GM21737 (cell line): ENCODE measurements around the gene AOPEP.
A peak's percentile ranks its signal among the peaks of the same experiment; 100 is the strongest.
"Not testable (repeated sequence)": the region's sequence is repeated elsewhere in the genome, so short reads cannot be mapped to it uniquely, and the experiment has no call there.

Experiments
- ATAC-seq: cut with Tn5 transposase; IDR thresholded peaks from one replicate; pipeline ENCODE4 v1.9.1; 2021; ENCODE audit warnings: mild to moderate bottlenecking, moderate library complexity; ENCODE audit not compliant: unreplicated experiment

Gene AOPEP

GRCh38 chr9:94840738-94841137 is 114.2 kb downstream of the AOPEP start:
- no peak for ATAC-seq

- no peak for ATAC-seq
Observed at GRCh38 chr9:94843134-94843533, 116.6 kb downstream of the AOPEP start.

- ATAC-seq, result no peak
Observed at GRCh38 chr9:94846739-94847138, 120.2 kb downstream of the AOPEP start.

- ATAC-seq, result no peak
Observed at GRCh38 chr9:94847486-94847885, 121.0 kb downstream of the AOPEP start.

- not testable (repeated sequence) for ATAC-seq
Observed at GRCh38 chr9:94848791-94849190, 122.3 kb downstream of the AOPEP start.

- ATAC-seq, result no peak
Observed at GRCh38 chr9:94850540-94851434, 124.3 kb downstream of the AOPEP start.

GRCh38 chr9:94851467-94851866 is 125.0 kb downstream of the AOPEP start:
- ATAC-seq, result no peak

- no peak for ATAC-seq
Observed at GRCh38 chr9:94851892-94852291, 125.4 kb downstream of the AOPEP start.

GRCh38 chr9:94852373-94852772 is 125.9 kb downstream of the AOPEP start:
- no peak for ATAC-seq

- no peak for ATAC-seq
Observed at GRCh38 chr9:94853887-94854286, 127.4 kb downstream of the AOPEP start.

GRCh38 chr9:94855903-94856302 is 129.4 kb downstream of the AOPEP start:
- ATAC-seq, result no peak

GRCh38 chr9:94857791-94858190 is 131.3 kb downstream of the AOPEP start:
- ATAC-seq, result no peak

- ATAC-seq, result no peak
Observed at GRCh38 chr9:94859226-94859625, 132.7 kb downstream of the AOPEP start.

- no peak for ATAC-seq
Observed at GRCh38 chr9:94859891-94860290, 133.4 kb downstream of the AOPEP start.

- ATAC-seq, result peak; percentile 92
Observed at GRCh38 chr9:94860678-94861588, 134.4 kb downstream of the AOPEP start.

GRCh38 chr9:94861589-94862272 is 135.2 kb downstream of the AOPEP start:
- ATAC-seq, result no peak

GRCh38 chr9:94864196-94864595 is 137.7 kb downstream of the AOPEP start:
- ATAC-seq, result no peak

GRCh38 chr9:94864862-94865509 is 138.5 kb downstream of the AOPEP start:
- ATAC-seq, result no peak

- ATAC-seq, result no peak
Observed at GRCh38 chr9:94865582-94866452, 139.3 kb downstream of the AOPEP start.

- no peak for ATAC-seq
Observed at GRCh38 chr9:94866770-94867169, 140.3 kb downstream of the AOPEP start.
